ENCODE measurements around the gene GDI2.

GDI2 gene

GRCh38 chr10:5757766-5758517, 55.3 kb downstream of the GDI2 start:
- Histone ChIP-seq H3K4me3 (ENCODE audit: low read depth, low read length) (no peak overlapping the region), H3K36me3 (peaks cover 12% of the 10 kb centered on the region), H3K27me3 (ENCODE audit: insufficient read depth, low read depth, severe bottlenecking) (no peaks in the 10 kb centered on the region), H3K27ac (no peak overlapping the region), H3K9me3 (ENCODE audit: severe bottlenecking) (no peaks in the 10 kb centered on the region)
- TF ChIP-seq, protein P1, sequence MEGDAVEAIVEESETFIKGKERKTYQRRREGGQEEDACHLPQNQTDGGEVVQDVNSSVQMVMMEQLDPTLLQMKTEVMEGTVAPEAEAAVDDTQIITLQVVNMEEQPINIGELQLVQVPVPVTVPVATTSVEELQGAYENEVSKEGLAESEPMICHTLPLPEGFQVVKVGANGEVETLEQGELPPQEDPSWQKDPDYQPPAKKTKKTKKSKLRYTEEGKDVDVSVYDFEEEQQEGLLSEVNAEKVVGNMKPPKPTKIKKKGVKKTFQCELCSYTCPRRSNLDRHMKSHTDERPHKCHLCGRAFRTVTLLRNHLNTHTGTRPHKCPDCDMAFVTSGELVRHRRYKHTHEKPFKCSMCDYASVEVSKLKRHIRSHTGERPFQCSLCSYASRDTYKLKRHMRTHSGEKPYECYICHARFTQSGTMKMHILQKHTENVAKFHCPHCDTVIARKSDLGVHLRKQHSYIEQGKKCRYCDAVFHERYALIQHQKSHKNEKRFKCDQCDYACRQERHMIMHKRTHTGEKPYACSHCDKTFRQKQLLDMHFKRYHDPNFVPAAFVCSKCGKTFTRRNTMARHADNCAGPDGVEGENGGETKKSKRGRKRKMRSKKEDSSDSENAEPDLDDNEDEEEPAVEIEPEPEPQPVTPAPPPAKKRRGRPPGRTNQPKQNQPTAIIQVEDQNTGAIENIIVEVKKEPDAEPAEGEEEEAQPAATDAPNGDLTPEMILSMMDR (IDR thresholded peaks at IDR 0.05; ENCODE audit: low read depth, low read length): no peak
- DNase-seq: no peak

GRCh38 chr10:5752301-5752871, 60.8 kb downstream of the GDI2 start:
- H3K4me3 ChIP-seq (ENCODE audit: low read depth, low read length): no peak overlapping the region
- H3K27me3 ChIP-seq (ENCODE audit: insufficient read depth, low read depth, severe bottlenecking): no peaks in the 10 kb centered on the region
- DNase-seq: no peak
- H3K27ac ChIP-seq: no peak overlapping the region
- H3K36me3 ChIP-seq: no peaks in the 10 kb centered on the region
- H3K9me3 ChIP-seq (ENCODE audit: severe bottlenecking): no peaks in the 10 kb centered on the region
- TF ChIP-seq, protein P1 (IDR thresholded peaks at IDR 0.05; ENCODE audit: low read depth, low read length): no peak

DNA sequence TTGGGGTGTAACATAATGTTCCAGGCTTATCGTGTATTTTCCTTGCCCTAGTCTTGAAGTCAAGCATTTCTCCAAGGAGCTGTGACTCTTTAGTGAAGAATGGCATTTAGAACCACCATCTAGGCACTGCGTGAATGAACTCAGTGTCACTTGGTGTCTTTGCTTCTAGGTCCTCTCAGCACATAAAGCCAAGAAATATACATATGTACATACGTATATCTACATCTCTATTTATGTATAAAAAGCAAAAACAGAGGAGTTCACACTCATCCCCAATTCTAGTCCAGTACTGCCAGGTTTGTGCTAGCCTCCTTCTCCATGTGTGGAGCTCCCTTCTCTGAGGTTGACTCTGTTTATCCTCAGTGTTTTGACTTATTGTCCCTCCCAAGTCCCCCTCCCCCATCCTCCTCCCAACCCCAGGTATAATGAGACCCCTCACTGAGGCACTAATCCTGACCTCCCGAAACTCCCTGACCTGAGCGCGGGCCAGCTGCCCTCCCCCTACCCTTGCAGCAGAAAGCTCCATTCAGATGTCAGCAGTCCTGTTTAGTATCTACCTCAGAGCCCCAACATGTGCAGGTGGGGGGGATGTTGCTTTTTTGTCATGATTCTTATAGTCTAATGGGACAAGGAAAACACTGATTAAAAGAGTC, 61.5 kb downstream of the GDI2 start:
- H3K27ac ChIP-seq: no peak overlapping the region

GRCh38 chr10:5748394-5748803, 64.8 kb downstream of the GDI2 start:
- TF ChIP-seq, protein P1 (IDR thresholded peaks at IDR 0.05; ENCODE audit: low read depth, low read length): no peak
- no peak overlapping the region for H3K4me3 ChIP-seq (ENCODE audit: low read depth, low read length)
- H3K27ac ChIP-seq: no peak overlapping the region
- no peak for DNase-seq
- H3K36me3 ChIP-seq: no peaks in the 10 kb centered on the region
- no peaks in the 10 kb centered on the region for H3K9me3 ChIP-seq (ENCODE audit: severe bottlenecking)
- no peaks in the 10 kb centered on the region for H3K27me3 ChIP-seq (ENCODE audit: insufficient read depth, low read depth, severe bottlenecking)

More for the DNA sequence above, 61.5 kb downstream of the GDI2 start:
- H3K9me3 ChIP-seq (ENCODE audit: severe bottlenecking): no peaks in the 10 kb centered on the region
- no peak for DNase-seq
- H3K27me3 ChIP-seq (ENCODE audit: insufficient read depth, low read depth, severe bottlenecking): no peaks in the 10 kb centered on the region
- H3K4me3 ChIP-seq (ENCODE audit: low read depth, low read length): no peak overlapping the region
- TF ChIP-seq, protein P1 (IDR thresholded peaks at IDR 0.05; ENCODE audit: low read depth, low read length): no peak
- no peaks in the 10 kb centered on the region for H3K36me3 ChIP-seq

- Histone ChIP-seq H3K27me3 (ENCODE audit: insufficient read depth, low read depth, severe bottlenecking) (no peaks in the 10 kb centered on the region), H3K4me3 (ENCODE audit: low read depth, low read length) (no peak overlapping the region), H3K27ac (no peak overlapping the region), H3K9me3 (ENCODE audit: severe bottlenecking) (no peaks in the 10 kb centered on the region), H3K36me3 (no peaks in the 10 kb centered on the region; the same call in 1 of the 2 replicates)
- TF ChIP-seq, protein P1 (IDR thresholded peaks at IDR 0.05; ENCODE audit: low read depth, low read length): no peak
- no peak for DNase-seq
Observed at GRCh38 chr10:5746197-5746596, 67.0 kb downstream of the GDI2 start.
